Measurements from ENCODE around the gene IGFBP5. TPM values are rescaled to one million over a fixed set of nuclear protein-coding genes. Genes with fewer than 3 reads are reported as not detected.

IGFBP5 gene, protein sequence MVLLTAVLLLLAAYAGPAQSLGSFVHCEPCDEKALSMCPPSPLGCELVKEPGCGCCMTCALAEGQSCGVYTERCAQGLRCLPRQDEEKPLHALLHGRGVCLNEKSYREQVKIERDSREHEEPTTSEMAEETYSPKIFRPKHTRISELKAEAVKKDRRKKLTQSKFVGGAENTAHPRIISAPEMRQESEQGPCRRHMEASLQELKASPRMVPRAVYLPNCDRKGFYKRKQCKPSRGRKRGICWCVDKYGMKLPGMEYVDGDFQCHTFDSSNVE
- polyA plus RNA-seq (ENCODE audit: insufficient read length in 4 of 4) = 100 to 1,000 TPM; 396 to 446 (median 412) TPM

DNA sequence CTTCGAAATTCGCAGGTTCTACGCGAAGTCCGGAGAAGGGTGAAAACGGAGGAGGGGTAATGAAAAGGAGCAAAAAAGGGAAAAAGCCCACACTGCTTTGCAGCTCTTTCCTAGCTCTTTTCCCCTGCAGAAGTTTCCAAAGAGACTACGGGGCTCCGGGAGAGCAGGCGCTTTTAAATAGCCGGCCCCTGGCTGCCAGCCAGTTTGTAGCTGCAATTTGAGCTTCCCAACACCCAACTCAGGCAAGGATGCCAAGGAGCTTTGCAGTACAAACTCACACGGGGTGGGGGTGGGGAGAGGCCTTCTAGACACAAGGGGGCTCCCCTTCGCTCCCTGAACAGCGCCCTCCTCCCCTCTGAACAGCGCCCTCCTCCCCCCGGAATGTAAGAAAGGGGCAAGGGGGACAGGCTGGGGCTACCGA is at the start of gene IGFBP5:
Gene IGFBP5, minus strand, starts transcription at position 149 of the 421 bp plus-strand sequence. CDS start 774 bp downstream, outside the sequence.
- DNase-seq (ENCODE audit: low read depth in 4 of 4, low spot score in 3 of 4) = peak in 3 of 4 donors; percentile 85 to 90 (median 88)

DNA sequence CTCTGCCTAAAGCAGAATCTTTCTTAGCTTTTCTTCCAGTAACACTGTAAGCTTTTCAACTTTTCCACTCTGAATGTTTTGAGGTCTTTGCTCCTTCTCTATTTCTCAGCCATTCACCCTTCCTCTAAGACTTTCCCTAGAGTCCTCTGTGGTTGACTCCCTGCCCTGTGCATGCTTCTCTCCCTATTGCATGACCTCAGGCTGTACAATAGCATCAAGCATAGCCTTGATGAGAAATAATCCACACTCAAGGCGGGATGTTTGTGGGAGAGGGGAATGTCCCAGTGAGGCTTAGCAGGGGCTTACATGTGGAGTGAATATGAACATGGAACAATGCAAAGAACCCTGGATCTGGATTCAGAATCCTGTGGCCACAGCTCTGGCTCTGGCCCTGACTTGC is 48.4 kb upstream of the IGFBP5 start:
- no peak for DNase-seq (ENCODE audit: low read depth in 4 of 4, low spot score in 3 of 4)

DNA sequence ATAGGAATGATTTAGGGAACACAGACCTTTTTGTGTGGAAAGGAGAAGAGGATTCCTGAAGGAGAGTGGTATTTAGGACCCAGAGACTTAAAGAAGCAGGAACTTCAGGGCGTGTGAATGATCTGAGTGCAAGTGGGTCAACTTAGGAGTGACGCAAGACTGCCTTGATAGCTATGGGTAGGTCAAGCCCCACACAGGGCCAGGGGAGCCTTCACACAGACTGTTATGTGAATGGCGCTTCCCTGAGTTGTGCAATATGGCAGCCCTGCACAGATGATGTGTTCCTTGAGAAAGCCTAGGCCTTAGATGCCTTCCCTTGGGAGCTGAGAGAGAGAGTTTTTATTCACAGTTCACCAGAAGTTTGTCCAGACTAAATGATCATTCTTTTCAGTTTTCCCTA is 47.1 kb upstream of the IGFBP5 start:
- no peak for DNase-seq (ENCODE audit: low read depth in 4 of 4, low spot score in 3 of 4)

DNA sequence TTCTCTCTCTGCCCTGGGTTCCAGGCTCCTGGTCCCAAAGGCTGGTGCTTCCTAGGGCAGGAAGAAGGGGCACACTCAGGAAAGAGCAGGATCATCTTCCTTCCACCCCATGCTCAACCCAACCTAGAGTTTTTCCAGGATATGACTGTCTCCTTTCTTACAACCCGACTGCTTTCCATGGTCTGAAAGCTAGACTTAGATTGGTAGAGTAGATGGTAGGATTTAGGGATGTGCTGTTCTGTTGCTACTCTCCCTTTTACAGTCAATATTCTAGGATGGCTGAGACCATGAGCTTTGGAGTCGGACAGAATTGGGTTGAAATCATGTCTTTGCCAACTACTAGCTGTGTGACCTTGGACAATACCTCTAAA is 45.9 kb upstream of the IGFBP5 start:
- no peak for DNase-seq (ENCODE audit: low read depth in 4 of 4, low spot score in 3 of 4)

DNA sequence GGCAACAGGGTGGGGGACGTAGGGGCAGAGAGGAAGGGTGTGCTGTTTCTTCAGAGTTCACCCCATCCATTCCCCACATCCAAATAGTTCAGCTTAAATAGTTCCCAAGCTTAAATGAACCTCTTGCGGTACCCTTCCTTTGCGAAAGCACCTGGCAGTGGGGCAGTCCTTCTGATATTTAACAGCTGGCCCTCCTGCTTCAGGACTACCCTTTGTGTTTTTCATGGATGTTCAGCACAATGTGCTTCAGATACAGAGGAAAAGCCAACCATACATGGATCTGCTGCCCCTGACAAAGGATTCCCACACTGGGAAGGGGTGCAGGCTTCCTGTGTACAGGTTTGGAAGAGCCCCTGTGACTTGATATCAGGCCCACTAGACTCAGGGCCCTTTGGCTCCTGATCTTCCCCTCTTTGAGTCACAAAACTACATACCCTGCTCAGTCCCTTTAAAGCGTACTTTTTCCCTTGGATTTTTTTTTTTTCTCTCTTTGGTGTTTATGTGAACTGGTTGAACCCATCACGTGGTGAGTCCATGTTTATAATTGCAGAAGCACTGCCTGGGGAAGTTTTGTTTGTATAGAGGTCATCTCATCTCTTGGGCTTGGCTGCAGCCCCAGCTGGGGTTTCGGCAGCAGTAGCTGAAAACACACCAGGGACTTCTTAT is 45.3 kb upstream of the IGFBP5 start:
- DNase-seq (ENCODE audit: low read depth in 4 of 4, low spot score in 3 of 4) = peak in 1 of 4 donors; percentile 12

DNA sequence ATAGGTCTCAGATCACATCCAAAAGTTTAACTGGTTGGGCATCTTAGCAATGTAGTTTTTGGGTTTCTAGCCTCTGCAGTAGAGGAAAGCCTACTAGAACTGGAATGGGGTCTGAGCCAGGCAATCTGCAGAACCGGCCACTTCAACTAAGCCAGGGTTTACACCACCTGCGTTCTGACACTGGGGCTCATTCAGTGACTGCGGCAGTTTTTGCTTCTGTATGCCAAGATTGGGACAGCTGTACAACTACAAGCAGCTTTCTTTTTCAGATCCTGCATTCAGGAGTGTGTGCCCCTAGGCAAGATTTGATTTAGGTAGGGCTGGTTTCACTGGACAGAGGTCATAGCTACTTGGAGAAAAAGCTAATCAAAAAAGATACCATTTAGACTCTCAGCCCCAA is 43.7 kb upstream of the IGFBP5 start:
- DNase-seq (ENCODE audit: low read depth in 4 of 4, low spot score in 3 of 4) = no peak

DNA sequence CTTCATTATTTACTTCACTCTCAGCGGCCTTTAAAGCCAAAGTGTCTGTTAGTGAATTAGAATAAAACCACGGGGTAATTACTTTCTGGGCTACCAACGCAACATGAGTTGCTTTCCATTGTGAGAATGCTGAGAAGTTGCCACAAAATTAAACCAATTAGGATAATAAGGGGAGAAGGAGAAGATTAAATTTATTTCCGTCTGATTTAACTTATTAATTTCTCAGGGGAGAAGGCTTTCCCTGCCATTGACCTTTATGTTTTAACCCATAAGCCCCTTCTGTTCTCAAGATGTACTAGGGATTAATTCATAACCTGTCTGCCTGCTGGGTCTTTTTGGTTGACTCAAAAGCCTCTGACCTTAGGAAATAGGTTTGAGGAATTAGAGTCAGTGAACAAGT is 42.3 kb upstream of the IGFBP5 start:
- no peak for DNase-seq (ENCODE audit: low read depth in 4 of 4, low spot score in 3 of 4)

DNA sequence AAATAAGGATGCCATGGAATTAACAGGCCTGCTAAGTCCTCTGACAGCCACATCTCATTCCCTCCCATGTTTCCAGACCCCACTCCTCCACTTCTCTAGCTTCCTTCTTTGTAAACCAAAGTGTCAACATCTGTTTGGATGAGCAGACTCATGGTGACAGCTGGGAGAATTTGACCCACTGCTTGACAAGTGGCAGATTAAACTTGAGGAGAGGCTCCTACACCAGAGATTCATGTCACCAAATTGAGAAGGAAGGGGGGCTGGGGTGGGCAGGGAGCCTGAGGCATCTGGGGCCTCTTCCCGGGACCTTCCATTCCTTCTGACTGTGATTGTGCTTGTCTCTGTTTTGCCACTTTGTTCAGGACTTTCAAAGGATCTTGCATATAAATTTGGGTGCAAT is 41.0 kb upstream of the IGFBP5 start:
- DNase-seq (ENCODE audit: low read depth in 4 of 4, low spot score in 3 of 4) = no peak

DNA sequence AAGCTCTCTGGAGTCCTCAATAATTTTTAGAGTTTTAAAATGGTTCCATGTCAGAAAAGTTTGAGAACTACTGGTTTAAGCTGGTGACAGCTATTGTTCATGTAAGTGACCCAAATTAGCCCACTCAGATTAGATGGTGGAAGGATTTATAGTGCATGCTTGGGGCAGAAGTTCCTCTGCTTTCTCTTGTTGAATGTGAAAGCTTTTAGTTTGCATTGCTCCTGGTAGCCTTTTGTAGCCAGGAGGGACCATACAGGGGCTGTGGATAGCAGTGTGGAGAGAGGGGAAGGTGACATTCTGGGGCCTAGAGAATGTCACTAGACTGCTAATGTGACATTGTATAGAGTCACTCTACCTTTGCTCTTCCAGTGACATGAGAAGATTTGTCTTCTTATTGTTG is 40.3 kb upstream of the IGFBP5 start:
- no peak for DNase-seq (ENCODE audit: low read depth in 4 of 4, low spot score in 3 of 4)

DNA sequence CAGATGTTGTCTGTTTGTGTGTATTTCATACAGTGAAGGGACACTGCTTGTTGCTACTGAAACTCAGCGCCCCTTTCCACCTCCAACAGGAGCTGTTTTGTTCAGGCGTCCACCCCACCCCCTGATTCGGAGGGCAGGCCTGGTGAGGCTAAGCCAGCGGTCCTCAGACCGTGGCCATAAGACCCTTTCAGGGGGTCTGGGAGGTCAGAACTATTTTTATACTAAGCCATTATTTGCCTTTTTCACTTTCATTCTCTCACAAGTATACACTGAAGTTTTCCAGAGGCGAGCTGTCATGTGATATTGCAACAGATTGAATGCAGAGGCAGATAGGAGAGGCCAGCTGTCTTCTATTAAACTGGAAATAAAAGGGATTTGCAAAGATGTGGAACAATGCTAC is 39.7 kb upstream of the IGFBP5 start:
- peak in 3 of 4 donors; percentile 46 to 65 (median 48) for DNase-seq (ENCODE audit: low read depth in 4 of 4, low spot score in 3 of 4)

DNA sequence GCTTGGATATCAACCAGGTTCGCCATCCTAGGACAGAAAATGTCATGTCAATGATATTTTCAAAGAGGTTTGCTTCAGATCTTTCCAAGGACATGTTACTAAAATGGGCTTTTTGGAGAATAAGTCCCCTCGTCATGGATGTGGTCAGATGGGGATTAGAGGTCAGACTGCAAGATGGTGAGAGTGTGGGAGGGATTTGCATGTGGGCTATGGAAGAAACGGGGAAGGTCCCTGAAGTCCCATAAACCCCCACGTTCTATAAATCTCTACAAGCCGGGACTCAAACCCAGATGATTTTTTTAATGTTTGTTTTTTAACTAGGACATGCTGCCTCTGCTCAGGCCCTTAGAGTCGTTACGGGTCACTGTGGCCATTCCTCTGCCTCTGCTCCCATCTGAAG is 37.7 kb upstream of the IGFBP5 start:
- DNase-seq (ENCODE audit: low read depth in 4 of 4, low spot score in 3 of 4) = no peak

DNA sequence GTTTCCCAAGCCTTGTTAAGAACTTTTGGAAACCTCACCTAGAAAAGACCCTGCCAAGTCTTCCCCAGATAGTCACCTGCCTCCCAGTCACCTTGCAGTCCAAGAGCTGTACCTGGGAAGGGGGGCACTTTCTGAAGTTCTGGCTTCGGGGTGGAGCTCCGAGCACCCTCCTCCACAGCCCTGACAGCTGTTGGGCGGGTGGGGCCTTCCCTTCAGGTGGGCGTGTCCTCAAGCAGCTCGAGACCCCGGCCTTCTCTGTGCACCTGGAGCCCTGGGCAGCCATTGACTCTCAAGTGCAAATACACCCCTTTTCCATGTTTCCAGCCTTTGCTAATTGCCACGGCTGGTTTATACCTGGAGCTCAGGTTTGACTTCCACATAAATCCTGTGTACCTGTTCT is 37.0 kb upstream of the IGFBP5 start:
- DNase-seq (ENCODE audit: low read depth in 4 of 4, low spot score in 3 of 4) = no peak

DNA sequence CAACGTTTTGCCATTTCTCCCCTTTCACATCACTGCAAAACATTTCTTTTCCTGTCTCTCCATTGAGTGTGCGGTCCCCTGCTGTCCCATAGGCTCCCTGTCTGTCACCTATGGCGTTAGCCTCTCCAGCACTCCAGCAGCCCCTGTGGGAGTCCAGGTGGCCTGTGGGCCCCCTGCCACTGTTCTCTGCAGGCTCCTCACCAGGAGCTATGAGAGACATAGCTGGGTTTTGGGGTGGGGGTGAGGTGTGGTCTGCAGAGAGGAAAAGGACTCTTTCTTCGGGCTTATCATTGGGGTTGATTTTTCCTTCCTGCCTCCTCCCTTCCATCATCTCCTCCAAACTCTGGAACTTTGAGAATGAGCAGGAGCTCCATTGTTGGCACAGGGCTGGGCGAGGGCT is 36.1 kb upstream of the IGFBP5 start:
- no peak for DNase-seq (ENCODE audit: low read depth in 4 of 4, low spot score in 3 of 4)

DNA sequence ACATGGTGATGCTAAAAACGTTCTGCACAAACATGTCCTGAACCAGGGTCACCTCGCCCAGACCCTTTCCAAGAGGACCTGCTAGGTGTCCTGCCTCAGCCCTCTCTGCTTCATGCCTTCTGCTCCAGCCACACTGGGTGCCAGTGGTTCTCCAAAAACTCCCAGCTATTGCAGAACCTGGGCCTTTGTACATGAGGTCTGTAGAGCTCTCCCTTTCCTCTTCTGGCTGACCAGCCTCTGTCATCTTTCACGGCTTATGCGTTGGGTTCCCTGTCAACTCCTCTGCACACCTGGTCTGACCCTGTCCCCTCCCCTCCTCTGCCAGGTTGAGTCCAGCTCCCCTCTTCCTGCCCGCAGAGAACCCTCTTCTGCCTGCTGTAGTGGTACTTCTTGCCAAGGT is 35.5 kb upstream of the IGFBP5 start:
- DNase-seq (ENCODE audit: low read depth in 4 of 4, low spot score in 3 of 4) = no peak

DNA sequence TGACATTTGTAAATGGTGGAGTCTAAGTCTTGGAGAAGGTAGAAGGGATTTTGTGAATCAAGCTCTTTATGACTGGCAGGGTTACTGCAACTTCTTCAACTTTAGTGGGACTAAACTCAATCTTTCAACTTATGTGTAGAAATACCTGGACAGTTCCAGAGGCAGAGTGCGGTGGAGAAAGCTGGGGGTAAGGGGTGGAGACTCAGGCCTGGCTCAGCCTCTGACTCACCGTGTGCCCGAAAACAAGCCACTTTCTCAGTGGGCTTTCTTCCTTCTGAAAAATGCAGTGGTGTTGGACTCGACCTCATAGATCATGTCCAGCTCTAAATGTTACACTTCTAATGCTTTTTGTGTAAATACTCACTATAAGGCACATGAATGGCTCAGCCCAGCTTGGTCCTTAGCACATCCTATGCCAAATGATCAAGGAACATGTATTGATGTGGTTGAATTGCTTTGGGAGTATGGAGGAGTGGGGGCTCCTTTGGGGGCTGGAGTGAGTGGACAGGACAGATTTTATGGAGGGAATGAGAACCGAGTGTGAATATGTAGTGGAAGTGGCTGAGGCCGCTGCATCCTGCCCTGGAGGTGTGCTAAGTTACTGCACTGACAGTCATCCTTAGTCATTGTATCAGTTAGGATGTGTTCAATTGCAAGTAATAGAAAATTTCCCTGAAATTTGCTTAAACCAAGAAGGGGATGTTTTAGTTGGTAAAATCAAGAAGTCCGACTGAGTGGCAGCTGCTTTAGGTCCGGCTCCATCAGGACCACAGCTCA is 32.2 kb upstream of the IGFBP5 start:
- no peak for DNase-seq (ENCODE audit: low read depth in 4 of 4, low spot score in 3 of 4)

DNA sequence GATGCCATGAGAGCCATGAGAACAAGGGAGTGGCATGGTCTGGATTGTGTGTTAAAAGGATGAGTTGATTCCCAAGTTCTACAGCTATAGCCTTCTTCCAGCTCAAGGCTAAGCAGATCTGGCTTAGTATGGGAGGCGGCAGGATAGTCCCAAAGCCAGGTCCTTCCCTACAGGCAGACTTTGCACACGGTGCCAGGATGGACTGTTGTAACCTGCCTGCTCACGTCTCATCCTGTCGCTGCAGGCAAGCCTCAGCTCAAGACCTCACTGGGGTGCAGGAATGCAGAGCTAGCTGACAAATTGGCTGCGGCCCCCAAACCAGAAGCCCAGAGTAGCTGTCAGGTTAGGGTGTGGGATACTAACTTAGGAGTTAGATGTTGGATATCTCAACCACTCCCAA is 28.8 kb upstream of the IGFBP5 start:
- DNase-seq (ENCODE audit: low read depth in 4 of 4, low spot score in 3 of 4) = no peak

DNA sequence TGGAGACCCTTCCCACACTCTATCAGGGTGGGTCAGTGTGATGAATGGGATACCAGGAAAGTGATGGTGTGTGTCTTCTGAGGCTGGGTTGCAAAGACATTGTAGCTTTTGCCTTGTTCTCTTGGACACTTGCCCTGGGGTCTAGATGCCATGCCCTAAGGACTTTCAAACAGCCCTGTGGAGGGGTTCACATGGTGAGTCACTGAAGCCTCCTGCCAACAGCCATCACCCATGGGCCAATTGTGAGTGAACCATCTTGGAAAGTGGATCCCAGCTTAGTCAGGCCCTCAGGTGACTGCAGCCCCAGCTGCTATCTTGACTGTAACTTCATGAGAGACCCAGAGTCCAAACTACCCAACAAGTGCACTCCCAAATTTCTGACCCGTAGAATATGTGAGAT is 25.8 kb upstream of the IGFBP5 start:
- DNase-seq (ENCODE audit: low read depth in 4 of 4, low spot score in 3 of 4) = no peak

DNA sequence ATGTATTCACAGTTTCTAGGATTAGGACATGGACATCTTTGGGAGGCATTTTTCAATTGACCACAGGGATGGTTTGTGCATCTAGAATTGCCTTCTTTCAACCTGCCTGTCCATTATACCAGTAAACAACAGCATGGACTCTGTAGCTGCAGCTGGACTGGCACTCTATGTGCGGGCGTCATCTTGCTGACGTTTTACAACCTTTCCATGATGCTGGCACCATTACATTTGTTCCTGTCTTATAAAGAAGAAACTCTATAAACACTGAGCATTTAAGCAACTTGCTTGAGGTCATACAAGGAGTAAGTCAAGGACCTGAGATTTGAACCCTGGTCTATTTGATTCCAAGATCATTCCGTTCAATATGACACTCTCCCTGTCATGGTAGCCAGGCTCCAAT is 25.4 kb upstream of the IGFBP5 start:
- no peak for DNase-seq (ENCODE audit: low read depth in 4 of 4, low spot score in 3 of 4)

DNA sequence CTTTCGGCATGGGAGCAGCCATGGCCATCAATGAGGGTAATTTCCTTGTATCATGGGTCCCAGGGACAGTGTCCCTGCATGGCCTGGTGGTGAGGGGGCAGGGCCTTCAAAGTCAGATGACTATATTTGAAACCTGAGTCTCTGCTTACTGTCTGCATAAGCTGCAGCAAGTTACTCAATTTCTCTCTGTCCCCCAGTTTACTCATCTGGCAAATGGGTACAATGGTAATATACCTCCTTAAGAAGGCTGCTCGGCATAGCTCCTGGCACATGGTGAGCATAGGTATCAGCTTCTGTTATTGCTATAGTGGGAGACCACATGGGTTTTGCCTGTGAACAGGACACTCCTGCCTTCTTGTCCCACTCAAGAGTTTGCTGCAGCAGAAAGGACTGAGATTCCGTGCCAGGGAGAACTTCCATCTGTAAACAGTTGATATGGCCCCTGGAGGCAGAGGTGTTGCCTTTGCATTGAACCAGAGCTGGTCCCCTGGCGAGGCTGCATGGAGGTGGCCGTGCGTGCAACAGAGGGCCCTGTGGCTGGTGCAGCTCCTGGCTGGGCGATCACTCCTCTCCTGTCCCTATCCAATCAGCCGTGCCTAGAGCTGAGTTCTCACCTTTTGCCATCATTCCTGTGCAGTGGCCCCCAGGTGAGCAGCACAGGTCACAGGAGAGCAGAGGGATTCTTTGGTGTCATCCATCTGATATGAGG is 22.7 kb upstream of the IGFBP5 start:
- no peak for DNase-seq (ENCODE audit: low read depth in 4 of 4, low spot score in 3 of 4)

DNA sequence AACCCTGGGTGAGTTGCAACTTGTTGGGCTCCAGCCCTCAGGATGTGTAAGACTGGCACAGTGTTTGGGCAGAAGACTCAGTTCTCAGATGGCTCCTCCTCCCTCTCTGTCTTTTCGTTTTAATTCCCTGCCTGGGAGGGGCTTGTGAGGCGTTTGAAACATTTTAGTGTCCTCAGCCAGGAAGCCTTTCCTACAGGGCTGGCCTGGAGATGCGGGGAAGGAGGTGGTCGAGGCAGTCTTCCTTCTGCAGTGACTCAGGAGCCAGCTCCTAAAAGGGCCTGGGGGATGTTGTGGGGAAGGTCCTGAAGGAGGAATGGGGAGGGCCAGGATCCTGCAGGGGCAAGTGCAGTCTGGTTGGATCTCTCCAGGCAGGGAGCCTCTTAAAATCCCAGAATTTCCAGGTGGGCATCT is 22.1 kb upstream of the IGFBP5 start:
- no peak for DNase-seq (ENCODE audit: low read depth in 4 of 4, low spot score in 3 of 4)

DNA sequence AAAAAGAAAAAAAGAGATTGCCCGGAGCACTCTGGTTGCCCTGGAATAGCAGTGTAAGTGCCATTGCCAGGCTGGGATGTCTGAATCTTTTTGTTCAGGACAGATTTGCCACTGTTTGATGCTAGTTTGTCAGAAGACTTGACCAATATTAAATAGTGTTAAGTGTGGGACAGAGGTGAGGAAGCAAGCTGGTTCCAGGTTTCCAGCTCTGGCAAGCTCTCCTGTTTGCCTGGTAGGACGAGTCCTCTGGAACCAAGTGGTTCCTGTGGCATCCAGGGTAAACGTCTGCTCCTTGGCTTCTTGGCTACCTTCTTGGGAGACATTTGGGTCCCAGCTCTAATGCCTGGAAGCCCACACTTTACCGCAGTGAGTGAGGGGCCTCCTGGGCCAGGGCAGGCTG is 20.8 kb upstream of the IGFBP5 start:
- no peak for DNase-seq (ENCODE audit: low read depth in 4 of 4, low spot score in 3 of 4)
